Mononuclear cell (primary cell): ENCODE data around the gene CCDC73. TPM values are rescaled to one million over a fixed set of nuclear protein-coding genes. Genes with fewer than 3 reads are reported as not detected.
"Not testable (repeated sequence)": the region's sequence is repeated elsewhere in the genome, so short reads cannot be mapped to it uniquely, and the experiment has no call there.

Source experiments
- H3K27me3 ChIP-seq: 2 replicates; pipeline ENCODE4 v1.6.0; 2011; ENCODE audit warnings: low read length, control low read depth; ENCODE audit not compliant: insufficient read depth
- H3K4me1 ChIP-seq: 2 replicates; pipeline ENCODE4 v1.5.1; 2011; ENCODE audit warnings: mild to moderate bottlenecking, low read length, control low read depth; ENCODE audit not compliant: insufficient read depth
- H3K4me3 ChIP-seq: 2 replicates; pipeline ENCODE4 v1.5.1; 2011; ENCODE audit warnings: mild to moderate bottlenecking, low read length, moderate library complexity
- H3K9me3 ChIP-seq: 2 replicates; pipeline ENCODE4 v1.5.1; 2011; ENCODE audit warnings: low read depth, mild to moderate bottlenecking, control low read depth, low read length
- total RNA-seq: library from RNA; depleted of rRNA; stranded (reverse); fragments of >200 nt; gene quantifications from one replicate; pipeline ENCODE4 v1.2.3, GENCODE V29; 2012

CCDC73 gene
- total RNA-seq, 1 donor = not detected

DNA sequence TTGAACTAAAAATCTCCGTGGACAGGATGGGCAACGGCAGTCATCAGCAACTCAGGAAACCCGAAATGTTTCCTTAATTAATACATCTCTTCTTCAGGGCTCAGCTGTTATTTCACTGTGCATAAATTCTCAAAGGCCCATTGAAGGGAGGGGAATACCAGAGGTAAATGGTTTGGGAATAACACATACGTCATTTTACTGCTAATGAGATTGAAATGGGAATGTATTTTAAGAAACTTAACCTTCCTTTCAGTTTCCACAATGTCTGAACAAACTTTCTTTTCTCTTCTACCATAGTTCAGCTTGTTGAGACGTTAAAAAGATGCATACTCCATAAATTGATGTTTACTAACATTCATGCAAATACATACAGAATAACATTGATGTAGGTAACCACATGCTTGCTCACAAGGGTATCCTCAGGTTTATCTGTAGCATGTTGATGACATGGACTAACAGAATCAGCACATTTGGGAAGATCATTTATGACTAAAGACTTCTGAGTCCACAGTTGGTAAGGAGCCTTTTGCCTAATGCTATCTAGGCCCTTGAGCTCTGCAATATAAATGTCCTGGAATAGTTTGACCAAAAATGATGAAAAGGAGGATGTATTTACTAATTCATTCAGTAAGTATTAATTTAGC is 27.6 kb upstream of the CCDC73 start:
- Histone ChIP-seq H3K4me1 (peaks cover 20% of the 10 kb centered on the region), H3K4me3 (no peak overlapping the region), H3K27me3 (no peaks in the 10 kb centered on the region), H3K9me3 (no peaks in the 10 kb centered on the region)

DNA sequence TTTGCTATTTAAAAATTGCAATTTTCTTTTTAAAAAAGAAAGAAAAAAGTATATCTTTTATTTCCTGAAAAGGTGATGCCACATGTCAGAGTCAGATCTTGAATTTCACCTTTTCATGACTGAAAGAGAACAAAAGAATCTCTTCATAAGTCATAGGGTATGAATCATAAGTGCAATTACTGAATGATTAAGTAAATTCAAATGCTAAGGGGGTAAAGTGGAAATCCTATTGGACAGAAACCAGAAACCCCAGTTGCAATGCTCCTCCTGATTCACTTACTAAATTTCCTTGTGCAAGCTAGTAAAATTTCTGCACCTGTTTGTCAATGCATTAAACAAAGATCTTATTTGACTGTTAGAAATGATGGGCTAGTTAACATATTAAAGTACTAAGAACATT is 27.1 kb upstream of the CCDC73 start:
- Histone ChIP-seq H3K9me3 (no peaks in the 10 kb centered on the region), H3K27me3 (no peaks in the 10 kb centered on the region), H3K4me1 (peaks cover 20% of the 10 kb centered on the region), H3K4me3 (no peak overlapping the region)

DNA sequence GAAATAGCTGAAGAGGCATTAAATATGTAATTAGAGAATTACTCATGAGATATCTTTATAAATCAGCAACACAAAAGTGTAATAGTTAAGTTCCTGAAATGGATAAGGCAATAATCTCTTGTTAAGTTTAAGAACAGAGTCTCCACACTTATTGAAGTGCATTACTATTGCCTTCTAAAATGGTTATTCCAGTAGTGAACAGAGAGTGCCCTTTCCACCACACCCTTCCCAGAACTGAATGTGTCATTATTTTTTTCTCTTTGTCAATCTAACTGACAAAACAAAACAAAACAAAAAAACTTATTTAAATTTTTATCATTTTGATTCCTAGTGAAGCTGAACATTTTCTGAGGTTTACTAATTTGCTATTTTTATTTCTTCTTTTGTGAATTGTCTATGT is 26.0 kb upstream of the CCDC73 start:
- no peak overlapping the region for H3K4me3 ChIP-seq
- H3K27me3 ChIP-seq = no peaks in the 10 kb centered on the region
- H3K4me1 ChIP-seq = peaks cover 20% of the 10 kb centered on the region
- no peaks in the 10 kb centered on the region for H3K9me3 ChIP-seq

DNA sequence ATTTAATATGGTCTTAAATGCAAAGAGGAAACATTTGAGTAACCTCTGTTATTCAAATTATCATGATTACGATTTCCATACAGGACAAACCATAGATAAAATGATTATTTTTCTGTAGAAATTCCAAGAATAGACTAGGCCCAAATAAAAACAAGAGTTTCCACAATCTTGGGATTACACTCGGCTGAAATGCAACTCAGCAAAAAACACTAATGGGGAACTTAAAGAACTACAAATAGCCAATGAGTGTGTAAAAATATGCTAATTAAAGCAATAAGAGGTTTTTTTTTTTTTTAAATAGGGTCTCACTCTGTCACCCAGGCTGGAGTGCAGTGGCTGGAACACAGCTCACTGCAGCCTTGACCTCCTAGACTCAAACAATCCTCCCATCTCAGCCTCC is 24.7 kb upstream of the CCDC73 start:
- peaks cover 20% of the 10 kb centered on the region for H3K4me1 ChIP-seq
- H3K4me3 ChIP-seq = no peak overlapping the region
- H3K27me3 ChIP-seq = no peaks in the 10 kb centered on the region
- H3K9me3 ChIP-seq = no peaks in the 10 kb centered on the region

DNA sequence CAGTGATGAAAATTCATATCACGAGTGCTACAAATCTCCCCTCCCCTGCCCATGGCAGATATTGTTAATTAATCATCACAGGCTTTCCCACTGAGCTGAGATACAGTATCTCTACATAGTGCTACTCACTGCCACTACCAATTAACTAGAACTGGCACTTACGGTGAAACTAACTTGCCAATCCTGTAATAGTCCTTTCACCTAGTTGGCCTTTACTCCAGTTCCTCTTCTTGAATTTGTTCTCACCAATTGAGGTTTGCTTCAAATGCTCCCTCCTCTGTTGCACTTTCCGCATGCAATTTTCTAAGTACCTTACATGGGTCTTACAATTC is 23.4 kb upstream of the CCDC73 start:
- H3K27me3 ChIP-seq = no peaks in the 10 kb centered on the region
- H3K9me3 ChIP-seq = no peaks in the 10 kb centered on the region
- H3K4me3 ChIP-seq = no peak overlapping the region
- H3K4me1 ChIP-seq = peaks cover 9% of the 10 kb centered on the region

DNA sequence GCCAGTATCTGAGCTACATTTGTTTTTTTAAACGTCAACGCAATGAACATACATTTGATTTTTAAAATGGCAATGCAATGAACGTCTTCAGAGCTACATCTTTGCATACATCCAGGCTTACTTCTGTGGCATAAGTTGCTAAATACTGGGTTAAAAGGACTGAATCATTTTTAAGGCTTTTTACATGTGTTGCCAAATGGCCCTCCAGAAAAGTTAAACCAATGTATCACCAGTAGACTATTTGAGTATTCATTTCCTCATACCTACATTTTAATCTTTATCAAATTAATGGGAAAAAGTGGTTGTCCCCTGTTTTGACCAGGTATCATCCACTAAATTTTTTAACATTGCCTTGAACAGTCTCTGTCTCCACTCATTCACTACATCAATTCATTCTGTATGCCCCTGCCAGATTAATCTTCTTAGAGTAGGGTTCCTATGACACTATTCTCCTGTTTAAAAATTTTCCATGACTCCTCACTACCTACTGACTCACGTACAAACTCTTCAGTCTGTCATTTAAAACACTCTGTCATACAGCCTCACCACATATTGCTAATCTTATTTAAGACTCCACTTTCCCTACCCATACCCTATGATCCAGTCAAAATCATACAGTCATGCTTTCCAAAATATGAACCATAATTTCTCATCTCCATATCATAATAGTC is 22.9 kb upstream of the CCDC73 start:
- H3K27me3 ChIP-seq = no peaks in the 10 kb centered on the region

DNA sequence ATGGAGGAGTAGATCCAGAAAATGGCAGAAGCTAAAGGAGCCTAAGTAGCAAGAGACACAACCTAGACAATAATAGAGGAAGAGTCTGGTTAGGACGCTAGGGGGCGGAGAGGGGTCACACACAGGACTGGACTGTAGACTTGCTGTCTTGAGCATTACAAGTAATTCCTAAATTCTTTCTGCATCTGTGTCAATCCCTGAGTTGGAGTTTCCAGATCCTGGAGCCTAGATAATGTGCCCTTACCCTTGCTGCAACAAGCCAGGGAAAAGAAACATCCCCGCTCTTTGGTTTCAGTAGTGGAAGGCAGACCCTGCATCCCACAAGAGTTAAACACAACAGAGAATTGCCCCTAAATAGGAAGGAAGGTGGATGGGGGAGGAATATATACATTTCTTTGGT is 14.9 kb upstream of the CCDC73 start:
- Histone ChIP-seq H3K4me1 (no peaks in the 10 kb centered on the region), H3K4me3 (no peak overlapping the region), H3K27me3 (no peaks in the 10 kb centered on the region), H3K9me3 (no peaks in the 10 kb centered on the region)

More for the DNA sequence above, 22.9 kb upstream of the CCDC73 start:
- Histone ChIP-seq H3K4me3 (no peak overlapping the region), H3K4me1 (peaks cover 7% of the 10 kb centered on the region), H3K9me3 (no peaks in the 10 kb centered on the region)

DNA sequence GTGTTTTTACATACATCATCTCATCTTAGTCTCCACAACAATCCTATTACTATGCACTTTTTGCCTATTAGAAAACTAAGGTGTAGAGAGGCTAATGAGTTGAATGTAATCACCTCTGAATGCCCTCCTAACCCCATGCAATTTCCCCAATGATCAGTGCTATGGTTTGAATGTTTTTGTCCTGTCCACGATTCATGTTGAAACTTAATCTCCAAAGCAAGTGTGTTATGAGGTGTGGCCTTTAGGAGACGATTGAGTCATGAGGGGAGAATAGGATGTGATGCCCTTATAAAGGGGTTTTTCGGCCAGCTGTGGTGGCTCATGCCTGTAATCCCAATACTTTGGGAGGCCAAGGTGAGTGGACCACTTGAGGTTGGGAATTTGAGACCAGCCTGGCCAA is 2.0 kb upstream of the CCDC73 start:
- no peaks in the 10 kb centered on the region for H3K27me3 ChIP-seq
- no peak overlapping the region for H3K4me3 ChIP-seq
- H3K4me1 ChIP-seq = peaks cover 7% of the 10 kb centered on the region
- H3K9me3 ChIP-seq = no peaks in the 10 kb centered on the region

DNA sequence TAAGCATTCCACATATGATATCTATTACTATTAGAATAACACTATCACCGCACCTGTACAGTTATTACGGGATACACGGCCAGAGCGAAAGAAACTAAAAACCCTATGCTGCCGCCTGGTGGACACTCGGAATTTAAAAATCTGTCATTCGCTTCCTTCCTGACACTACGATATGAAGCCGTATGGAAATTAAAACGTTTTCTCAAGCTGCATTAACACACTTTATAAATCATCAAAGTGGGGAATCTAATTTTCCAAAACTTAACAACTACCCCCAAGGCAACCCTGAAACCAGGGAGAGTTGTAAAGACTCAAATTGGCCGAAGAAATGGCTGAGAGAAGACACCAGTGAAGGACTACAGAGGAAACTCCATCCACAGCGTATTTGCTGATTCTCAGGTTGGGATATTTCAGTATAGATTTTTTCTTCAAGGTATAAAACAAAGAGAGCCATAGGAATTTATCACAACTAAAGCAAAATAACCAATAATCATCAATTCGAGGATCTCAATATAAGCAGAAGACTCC is 1.4 kb downstream of the CCDC73 start:
- Histone ChIP-seq H3K4me3 (no peak overlapping the region), H3K4me1 (peaks cover 7% of the 10 kb centered on the region), H3K27me3 (no peaks in the 10 kb centered on the region), H3K9me3 (no peaks in the 10 kb centered on the region)

DNA sequence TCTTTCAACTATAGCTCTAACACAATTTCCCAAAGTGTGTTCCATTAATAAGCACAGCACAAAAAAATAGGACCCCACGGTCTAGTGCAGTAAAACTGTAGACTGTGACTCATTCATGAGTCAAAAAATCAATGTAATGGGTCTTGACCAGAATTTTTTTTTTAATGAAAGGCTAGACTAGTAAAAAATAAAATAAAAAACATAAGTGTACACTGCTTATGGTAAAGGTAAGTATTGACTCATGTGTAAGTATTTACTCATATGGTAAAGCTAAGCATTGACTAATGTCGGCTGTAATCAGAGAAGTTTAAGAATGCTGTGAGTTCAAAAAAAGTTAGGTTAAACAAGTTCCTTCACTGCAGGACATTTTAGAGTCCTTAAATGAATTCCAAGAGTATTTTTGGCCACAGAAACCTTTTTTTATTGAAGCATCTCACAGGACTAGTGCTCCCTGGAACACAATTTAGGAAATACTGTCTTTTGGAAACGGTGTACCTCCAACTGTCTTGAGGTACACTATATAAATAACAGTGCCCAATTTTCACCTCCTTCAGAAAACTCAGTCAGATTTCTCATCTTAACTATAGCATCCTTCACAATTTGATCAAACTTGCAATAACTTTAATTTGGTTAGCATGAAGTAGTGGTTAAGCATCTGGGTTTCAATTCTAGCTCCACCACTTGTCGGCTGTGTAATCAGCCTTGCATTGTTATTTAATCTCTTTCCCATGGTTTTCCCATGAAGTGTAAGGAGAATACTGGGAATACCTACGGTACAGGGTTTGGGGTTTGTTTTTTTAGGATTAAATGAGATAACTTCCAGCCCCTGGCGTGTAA is 2.1 kb downstream of the CCDC73 start:
- Histone ChIP-seq H3K4me3 (no peak overlapping the region), H3K9me3 (no peaks in the 10 kb centered on the region), H3K4me1 (peaks cover 7% of the 10 kb centered on the region), H3K27me3 (no peaks in the 10 kb centered on the region)

DNA sequence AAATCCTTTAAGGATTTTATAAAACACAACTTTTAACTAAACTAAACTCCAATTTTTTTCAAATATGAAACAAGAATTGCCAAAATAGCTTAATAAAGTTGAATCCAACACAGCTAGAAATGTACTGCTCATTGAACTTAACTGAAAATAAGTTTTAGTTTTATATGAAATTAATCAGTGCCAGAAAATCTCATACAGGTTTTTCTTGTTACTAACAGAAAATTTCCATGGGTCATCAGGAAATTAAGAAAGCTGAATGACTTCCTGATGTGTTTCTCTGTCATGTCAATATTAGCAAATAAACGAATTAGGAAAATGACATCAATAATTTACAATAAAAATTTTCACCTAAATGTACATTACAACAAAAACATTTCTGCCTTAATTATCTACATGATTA is 3.5 kb downstream of the CCDC73 start:
- Histone ChIP-seq H3K27me3 (no peaks in the 10 kb centered on the region), H3K4me3 (no peak overlapping the region), H3K4me1 (peaks cover 7% of the 10 kb centered on the region), H3K9me3 (no peaks in the 10 kb centered on the region)

DNA sequence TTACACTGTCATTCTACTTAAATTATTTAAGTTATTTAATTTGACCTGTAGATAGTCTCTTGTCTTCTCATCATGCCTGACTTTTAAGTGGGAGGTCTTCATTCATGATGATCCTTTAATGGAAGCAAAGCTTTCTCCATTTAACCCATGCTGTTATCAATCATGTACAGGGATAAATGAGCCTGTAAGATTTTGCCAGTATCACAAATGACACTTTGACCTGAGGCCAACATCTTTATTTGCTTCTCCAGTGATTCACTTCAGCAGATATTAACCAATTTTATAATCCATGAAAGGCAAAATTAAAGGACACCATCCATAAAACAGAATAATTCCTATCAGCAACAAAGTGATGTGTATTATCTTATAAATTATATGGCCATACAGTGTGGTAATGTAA is 7.7 kb downstream of the CCDC73 start:
- H3K27me3 ChIP-seq = no peaks in the 10 kb centered on the region
- H3K9me3 ChIP-seq = no peaks in the 10 kb centered on the region
- H3K4me1 ChIP-seq = no peaks in the 10 kb centered on the region
- no peak overlapping the region for H3K4me3 ChIP-seq

DNA sequence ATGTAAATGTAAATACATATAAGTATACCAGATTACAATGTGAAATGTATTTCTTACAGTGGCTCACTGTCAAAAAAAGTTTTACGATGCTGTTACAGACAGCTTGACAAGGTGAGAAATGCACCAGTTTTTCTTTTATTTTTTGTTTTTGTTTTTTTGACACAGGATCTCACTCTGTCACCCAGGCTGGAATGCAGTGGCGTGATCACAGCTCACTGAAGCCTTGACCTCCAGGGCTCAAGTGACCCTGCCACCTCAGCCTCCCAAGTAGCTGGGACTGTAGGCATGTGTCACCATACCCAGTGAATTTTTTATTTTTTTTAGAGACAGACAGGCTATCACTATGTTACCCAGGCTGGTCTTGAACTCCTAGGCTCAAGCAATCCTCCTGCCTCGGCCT is 9.2 kb downstream of the CCDC73 start:
- H3K9me3 ChIP-seq = no peaks in the 10 kb centered on the region
- H3K4me1 ChIP-seq = no peaks in the 10 kb centered on the region
- H3K4me3 ChIP-seq = no peak overlapping the region
- H3K27me3 ChIP-seq = no peaks in the 10 kb centered on the region

DNA sequence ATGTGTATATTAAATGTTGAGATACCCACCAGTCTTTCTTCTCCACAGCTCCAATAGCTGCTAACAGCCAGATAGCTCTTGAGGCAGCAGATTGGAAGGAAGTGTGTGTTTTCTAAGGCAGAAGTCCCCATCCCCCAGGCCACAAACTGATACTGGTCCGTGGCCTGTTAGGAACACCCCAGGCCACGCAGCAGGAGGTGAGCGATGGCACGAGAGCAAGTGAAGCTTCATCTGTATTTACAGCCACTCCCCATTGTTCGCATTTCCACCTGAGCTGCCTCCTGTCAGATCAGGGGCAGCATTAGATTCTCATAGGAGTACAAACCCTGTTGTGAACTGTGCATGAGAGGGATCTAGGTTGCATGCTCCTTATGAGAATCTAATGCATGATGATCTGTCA is 12.7 kb downstream of the CCDC73 start:
- Histone ChIP-seq H3K4me1 (peaks cover 3% of the 10 kb centered on the region), H3K27me3 (no peaks in the 10 kb centered on the region), H3K9me3 (no peaks in the 10 kb centered on the region), H3K4me3 (no peak overlapping the region)

DNA sequence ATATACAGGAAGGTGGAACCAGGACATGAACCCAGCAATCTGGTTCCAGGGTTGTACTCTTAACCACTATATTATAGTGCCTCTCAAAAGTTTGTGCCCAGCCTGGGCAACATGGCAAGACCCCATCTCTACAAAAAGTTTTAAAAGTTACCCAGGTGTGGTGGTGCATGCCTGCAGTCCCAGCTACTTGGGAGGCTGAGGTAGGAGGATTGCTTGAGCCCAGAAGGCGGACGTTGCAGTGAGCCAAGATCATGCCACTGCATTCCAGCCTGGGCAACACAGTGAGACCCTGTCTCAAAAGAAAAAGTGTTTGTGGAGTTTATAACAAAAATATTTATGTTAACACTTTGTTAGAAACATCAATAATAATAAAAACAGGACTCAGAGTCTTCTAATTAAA is 13.6 kb downstream of the CCDC73 start:
- not testable (repeated sequence) for H3K9me3 ChIP-seq, H3K4me1 ChIP-seq, H3K4me3 ChIP-seq, H3K27me3 ChIP-seq
